NB4 (cell line): ENCODE measurements around the gene BACE1.
"Not testable (repeated sequence)": the region's sequence is repeated elsewhere in the genome, so short reads cannot be mapped to it uniquely, and the experiment has no call there.

ENCODE experiments used
- DNase-seq: peaks from one replicate; pipeline ENCODE4 v3.0.0; 2010; ENCODE audit warnings: low read depth
- H3K4me3 ChIP-seq: one replicate; pipeline ENCODE4 v1.5.1; 2011; ENCODE audit warnings: mild to moderate bottlenecking, low read depth, low read length, moderate library complexity
- MYC ChIP-seq: IDR thresholded peaks from 2 replicates; pipeline ENCODE4 v1.6.1; 2011; ENCODE audit warnings: low read depth, low read length
- POLR2A ChIP-seq: IDR thresholded peaks from 2 replicates; pipeline ENCODE4 v1.6.1; 2011; ENCODE audit warnings: mild to moderate bottlenecking; ENCODE audit not compliant: insufficient read length; ENCODE audit errors: extremely low read depth
- TF ChIP-seq, protein P1 (sequence below): IDR thresholded peaks from one replicate; pipeline ENCODE4 v1.5.1; 2012; ENCODE audit warnings: low read depth, low read length
- TF ChIP-seq, protein P2 (sequence below): IDR thresholded peaks from 2 replicates; pipeline ENCODE4 v1.6.1; 2011; ENCODE audit warnings: low read depth, low read length

Gene BACE1

DNA sequence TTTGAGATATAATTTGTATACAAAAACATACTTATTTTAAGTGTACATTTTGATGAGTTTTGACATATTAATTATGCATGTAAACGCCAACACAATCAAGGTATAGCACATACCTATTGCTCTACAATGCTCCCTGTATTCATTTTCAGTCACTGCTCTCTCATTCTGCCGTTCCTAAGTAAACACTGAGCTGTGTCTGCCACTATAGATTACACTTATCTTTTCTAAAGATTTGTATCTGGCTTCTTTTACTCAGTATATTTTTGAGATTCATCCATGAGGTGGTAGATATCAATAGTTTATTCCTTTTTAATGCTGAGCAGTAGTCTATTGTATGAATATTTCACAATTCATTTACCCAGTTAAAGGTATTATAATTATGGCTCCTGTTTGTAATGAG is 50.3 kb downstream of the BACE1 start:
- no peak overlapping the region for H3K4me3 ChIP-seq
- no peak for DNase-seq
- TF ChIP-seq POLR2A: no peak
- TF ChIP-seq, protein P1, sequence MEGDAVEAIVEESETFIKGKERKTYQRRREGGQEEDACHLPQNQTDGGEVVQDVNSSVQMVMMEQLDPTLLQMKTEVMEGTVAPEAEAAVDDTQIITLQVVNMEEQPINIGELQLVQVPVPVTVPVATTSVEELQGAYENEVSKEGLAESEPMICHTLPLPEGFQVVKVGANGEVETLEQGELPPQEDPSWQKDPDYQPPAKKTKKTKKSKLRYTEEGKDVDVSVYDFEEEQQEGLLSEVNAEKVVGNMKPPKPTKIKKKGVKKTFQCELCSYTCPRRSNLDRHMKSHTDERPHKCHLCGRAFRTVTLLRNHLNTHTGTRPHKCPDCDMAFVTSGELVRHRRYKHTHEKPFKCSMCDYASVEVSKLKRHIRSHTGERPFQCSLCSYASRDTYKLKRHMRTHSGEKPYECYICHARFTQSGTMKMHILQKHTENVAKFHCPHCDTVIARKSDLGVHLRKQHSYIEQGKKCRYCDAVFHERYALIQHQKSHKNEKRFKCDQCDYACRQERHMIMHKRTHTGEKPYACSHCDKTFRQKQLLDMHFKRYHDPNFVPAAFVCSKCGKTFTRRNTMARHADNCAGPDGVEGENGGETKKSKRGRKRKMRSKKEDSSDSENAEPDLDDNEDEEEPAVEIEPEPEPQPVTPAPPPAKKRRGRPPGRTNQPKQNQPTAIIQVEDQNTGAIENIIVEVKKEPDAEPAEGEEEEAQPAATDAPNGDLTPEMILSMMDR: no peak
- TF ChIP-seq MYC: no peak

DNA sequence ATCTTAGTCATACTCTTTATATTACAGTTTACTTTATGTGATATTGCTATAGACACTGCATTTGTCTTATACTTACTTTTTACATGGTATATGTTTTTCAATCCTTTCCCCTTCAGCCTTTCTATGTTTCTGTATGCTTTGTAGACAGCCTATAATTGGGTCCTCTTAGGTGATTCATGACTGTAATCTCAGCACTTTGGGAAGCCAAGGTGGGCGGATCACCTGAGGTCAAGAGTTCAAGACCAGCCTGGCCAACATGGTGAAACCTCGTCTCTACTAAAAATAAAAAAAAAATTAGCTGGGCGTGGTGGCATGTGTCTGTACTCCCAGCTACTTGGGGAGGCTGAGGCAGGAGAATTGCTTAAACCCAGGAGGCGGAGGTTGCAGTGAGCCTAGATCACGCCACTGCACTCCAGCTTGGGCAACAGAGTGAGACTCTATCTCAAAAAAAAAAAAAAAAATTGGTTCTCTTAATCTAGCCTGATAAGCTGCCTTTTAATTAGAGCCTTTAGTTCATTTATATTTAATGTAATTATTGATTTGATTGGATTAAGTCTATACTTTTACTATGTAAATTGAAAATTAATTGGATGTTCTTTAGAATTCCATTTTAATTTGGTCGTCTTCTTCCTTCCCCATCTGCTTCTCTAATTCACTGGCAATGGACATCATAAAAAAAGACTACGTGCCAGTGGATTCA is 51.3 kb downstream of the BACE1 start:
- not testable (repeated sequence) for DNase-seq, H3K4me3 ChIP-seq

DNA sequence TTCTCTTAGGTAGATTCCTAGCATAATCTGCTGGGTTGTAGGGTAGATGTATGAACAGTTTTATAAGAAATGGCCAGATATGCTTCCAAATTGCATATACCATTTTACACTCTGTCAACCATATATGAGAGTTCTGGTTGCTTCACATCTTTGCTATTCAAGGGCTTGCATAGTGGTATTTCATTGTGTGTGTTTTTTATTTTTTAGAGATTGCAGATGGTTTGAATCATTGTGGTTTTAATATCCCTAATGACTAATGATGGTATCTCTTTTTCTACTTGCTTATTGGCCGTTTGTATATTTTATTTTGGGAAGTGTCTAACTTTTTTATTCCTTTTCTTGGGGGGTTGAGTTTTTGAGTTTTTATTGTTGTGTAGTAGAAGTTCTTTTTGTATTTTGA is 56.6 kb downstream of the BACE1 start:
- H3K4me3 ChIP-seq: no peak overlapping the region
- TF ChIP-seq MYC: no peak
- TF ChIP-seq, protein P2, sequence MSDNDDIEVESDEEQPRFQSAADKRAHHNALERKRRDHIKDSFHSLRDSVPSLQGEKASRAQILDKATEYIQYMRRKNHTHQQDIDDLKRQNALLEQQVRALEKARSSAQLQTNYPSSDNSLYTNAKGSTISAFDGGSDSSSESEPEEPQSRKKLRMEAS: no peak
- TF ChIP-seq, protein P1: no peak
- TF ChIP-seq POLR2A: no peak
- no peak for DNase-seq

DNA sequence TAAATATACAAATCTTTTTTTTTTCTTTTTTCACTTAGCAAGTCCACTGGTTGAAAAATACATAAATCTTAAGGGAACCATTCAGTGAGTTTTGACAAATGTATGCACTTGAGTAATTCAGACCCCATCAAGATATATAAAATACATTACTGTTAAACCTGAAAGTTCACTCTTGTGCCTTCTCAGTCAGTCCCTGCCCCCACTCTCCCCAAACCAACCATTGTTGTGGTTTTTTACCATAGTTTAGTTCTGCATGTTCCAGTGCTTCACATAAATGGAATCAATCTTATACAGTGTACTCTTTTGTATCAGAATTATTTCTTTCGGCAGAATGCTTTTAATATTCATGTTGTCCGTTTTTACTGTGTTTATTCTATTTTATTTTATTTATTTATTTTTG is 57.5 kb downstream of the BACE1 start:
- TF ChIP-seq, protein P2: no peak
- TF ChIP-seq, protein P1: no peak
- no peak for TF ChIP-seq MYC
- no peak for TF ChIP-seq POLR2A
- H3K4me3 ChIP-seq: no peak overlapping the region
- DNase-seq: no peak

DNA sequence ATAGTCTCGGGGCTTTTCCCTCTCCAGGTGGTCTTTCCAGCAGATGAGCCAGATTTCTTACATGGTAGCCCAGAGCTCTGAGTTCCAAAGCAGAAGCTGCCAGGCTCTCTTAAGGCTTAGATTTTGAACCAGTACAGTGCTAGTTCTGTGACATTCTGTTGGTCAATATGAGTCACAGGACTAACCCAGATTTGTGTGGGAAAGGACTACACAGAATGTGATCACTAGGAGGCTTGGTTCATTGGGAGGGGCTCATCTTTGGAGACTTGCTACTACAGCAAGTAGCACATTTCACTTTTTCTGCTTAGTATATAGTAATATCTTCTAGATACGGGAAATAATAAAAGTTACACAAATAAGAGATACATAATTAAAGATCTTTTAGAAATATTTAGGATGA is 59.5 kb downstream of the BACE1 start:
- H3K4me3 ChIP-seq: no peak overlapping the region
- TF ChIP-seq POLR2A (no peak), MYC (no peak)
- TF ChIP-seq, protein P1: no peak
- TF ChIP-seq, protein P2: no peak
- no peak for DNase-seq

DNA sequence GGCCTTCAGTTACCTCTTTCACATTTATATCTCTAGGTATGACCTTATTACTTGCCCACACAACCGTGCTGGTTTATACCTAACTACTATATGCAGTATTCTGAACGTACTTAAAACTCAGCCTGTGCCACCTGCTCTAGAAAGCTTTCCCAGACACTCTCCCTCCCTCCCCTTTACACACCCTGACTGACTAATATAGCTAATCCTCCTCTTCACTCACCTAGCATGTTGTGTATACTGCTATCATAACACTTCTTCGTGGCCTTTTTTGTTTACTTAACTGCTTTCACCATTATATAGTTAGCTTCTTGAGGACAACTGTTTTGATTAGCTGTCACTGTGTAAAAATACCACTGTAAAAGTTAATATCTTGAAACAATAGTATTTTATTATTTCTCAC is 60.1 kb downstream of the BACE1 start:
- no peak for DNase-seq
- no peak overlapping the region for H3K4me3 ChIP-seq
- TF ChIP-seq, protein P1: no peak
- TF ChIP-seq POLR2A (no peak), MYC (no peak)
- TF ChIP-seq, protein P2: no peak

DNA sequence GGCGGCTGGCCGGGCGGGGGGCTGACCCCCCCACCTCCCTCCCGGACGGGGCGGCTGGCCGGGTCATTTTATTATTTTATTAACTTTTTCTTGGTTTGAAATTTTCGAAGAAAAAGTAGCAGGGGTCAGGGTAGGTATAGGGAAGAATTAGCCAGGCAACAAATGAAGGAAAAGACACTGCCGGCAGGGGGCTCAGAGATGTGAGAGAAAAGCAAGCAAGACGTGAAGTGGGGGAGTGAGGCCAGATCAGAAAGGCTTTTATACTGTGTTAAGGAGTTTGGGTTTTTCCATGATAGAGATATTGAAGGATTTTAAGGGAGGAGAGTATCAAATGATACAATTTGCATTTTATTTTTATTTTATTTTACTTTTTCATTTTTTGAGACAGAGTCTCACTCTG is 64.5 kb downstream of the BACE1 start:
- no peak for DNase-seq
- no peak overlapping the region for H3K4me3 ChIP-seq
- no peak for TF ChIP-seq MYC
- TF ChIP-seq, protein P1: no peak
